K562 treated with DMSO at 1 percent for 24 hours (cell line): ENCODE results near the gene OR2B3. TPM values are rescaled to one million over a fixed set of nuclear protein-coding genes. Genes with fewer than 3 reads are reported as not detected.

ENCODE experiments used
- total RNA-seq: library from RNA; unstranded; fragments of 300-600 nt; gene quantifications from 2 replicates; pipeline ENCODE4 v1.2.3, GENCODE V29; 2022; ENCODE audit warnings: low read depth; ENCODE audit not compliant: insufficient read depth

The OR2B3 gene
- not detected in 2 replicates for total RNA-seq

GRCh38 chr6:29087213-29087612 is at the start of gene OR2B3:
Gene OR2B3, minus strand, starts transcription at chr6:29087313. Its CDS starts 65 bp downstream, at chr6:29087248.

GRCh38 chr6:29107758-29108157 is 20.6 kb upstream of the OR2B3 start, which contains the start of gene OR2J3:
Gene OR2J3, plus strand, starts transcription at chr6:29108058. Its CDS starts 3,833 bp downstream, at chr6:29111891.

DNA sequence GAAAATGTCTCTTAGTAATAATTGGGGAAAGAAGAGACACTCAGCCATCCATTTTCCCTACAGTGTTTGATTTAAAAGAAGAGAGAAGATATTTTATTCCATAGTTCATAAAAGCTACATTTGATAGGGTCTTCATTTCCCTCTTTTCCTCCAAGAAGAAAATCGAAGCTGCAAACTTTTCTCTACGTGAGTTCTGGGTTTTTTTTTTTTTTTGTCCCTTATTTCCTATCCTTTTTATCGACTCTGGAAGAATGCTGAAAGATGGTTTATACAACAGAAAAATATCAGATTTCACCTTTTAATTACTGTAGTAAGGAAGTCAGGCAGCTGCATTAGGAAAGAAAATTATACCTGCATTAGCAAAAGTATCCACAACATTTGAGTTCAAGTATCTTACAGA is 12.1 kb upstream of the OR2B3 start, which contains the start of gene OR2J1:
TSS of gene OR2J1 (plus strand) at position 301 of the 400 bp plus-strand sequence. CDS start 1,453 bp downstream, outside the sequence.

DNA sequence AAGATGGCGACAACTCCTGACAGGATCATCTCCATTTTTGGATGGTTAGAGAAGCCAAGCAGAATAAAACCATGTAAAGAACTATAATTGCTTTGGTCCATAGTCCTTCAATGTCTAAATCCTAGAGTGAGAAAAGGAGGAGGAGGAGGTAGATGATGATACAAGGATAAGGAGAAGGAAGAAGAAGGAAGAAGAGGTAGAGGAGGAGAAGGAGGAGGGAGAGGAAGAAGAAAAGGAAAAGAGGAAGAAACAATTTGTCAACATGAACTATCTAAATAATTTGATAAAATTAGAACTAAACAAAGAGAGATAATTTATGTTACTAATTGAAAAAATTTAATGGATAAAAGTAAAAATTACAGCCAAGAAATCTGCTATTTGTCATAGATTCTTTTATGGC is 42.0 kb downstream of the OR2B3 start, which contains the start of gene OR2W1:
TSS of gene OR2W1 (minus strand) at position 101 of the 400 bp plus-strand sequence. CDS start at position 101, 0 bp downstream.

Other genes with a start within 250 kb of the OR2B3 start
- 128 and 130 TPM in 2 replicates for gene TRIM27, start 163.3 kb downstream of the OR2B3 start, total RNA-seq
- 7.5 and 7.9 TPM in 2 replicates for gene ZNF311, start 82.0 kb downstream of the OR2B3 start, total RNA-seq
- not detected in 2 replicates for gene OR2W1, start 42.1 kb downstream of the OR2B3 start, total RNA-seq
- not detected in 2 replicates for gene OR2J1, start 12.2 kb upstream of the OR2B3 start, total RNA-seq
- not detected in 2 replicates for gene OR2J3, start 20.7 kb upstream of the OR2B3 start, total RNA-seq
- not detected in 2 replicates for gene OR2J2, start 83.6 kb upstream of the OR2B3 start, total RNA-seq
- not detected in 2 replicates for gene OR14J1, start 214.4 kb upstream of the OR2B3 start, total RNA-seq